ENCODE results near the gene SAFB. TPM values are rescaled to one million over a fixed set of nuclear protein-coding genes. Genes with fewer than 3 reads are reported as not detected.

Gene SAFB
- total RNA-seq, 1 donor from 2014 or later, result 65.1 TPM

DNA sequence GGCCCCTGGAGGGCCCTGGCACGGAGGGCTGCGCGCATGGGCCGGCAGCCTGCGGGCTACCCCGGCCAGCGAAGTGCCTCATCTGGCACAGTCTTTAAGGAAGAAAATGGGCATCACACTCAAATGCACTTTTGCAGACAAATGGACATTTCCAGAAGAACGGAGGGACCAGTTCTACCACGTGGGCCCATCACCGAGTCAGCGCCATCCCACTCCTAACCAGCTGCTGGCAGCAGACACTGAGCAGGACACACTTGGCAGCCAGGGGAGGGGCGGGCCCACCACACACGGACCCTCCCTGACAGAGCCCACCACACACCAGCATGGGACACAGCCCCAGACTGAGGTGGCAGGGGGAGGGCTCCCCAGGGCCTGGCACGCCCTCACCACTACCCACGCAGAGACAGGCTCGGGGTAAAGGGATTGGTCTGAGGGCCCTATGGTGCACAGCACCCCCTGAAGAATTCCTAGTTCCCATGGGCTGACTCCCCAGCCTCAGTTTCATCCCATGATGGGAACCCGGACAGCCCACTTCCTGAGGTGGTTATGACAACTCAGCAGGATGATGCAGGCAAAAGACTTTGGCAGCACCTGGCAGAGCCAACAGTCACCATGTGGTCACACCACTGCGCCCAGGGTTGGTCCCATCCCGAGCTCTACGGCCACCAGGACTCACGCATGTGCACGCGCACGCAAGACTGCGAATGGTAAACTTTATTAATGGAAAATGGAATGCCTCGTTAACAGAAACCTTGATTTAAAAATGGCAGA is 36.4 kb upstream of the SAFB start:
- H3K4me3 ChIP-seq (ENCODE audit: insufficient read depth, low read depth, low read length), result no peak overlapping the region
- peaks cover 8% of the 10 kb centered on the region for H3K4me1 Mint-ChIP-seq (ENCODE audit: low read depth, unreplicated experiment)
- no peak overlapping the region for H3K27ac ChIP-seq (ENCODE audit: low read depth, low read length)
- TF ChIP-seq, protein P1, sequence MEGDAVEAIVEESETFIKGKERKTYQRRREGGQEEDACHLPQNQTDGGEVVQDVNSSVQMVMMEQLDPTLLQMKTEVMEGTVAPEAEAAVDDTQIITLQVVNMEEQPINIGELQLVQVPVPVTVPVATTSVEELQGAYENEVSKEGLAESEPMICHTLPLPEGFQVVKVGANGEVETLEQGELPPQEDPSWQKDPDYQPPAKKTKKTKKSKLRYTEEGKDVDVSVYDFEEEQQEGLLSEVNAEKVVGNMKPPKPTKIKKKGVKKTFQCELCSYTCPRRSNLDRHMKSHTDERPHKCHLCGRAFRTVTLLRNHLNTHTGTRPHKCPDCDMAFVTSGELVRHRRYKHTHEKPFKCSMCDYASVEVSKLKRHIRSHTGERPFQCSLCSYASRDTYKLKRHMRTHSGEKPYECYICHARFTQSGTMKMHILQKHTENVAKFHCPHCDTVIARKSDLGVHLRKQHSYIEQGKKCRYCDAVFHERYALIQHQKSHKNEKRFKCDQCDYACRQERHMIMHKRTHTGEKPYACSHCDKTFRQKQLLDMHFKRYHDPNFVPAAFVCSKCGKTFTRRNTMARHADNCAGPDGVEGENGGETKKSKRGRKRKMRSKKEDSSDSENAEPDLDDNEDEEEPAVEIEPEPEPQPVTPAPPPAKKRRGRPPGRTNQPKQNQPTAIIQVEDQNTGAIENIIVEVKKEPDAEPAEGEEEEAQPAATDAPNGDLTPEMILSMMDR (IDR thresholded peaks at IDR 0.05; ENCODE audit: insufficient read depth, low read depth, low read length), result no peak
- TF ChIP-seq EZH2 (IDR thresholded peaks at IDR 0.05; ENCODE audit: insufficient read depth, low read length), result no peak
- FAIRE-seq (no peak), DNase-seq (ENCODE audit: low read depth) (no peak)
- H3K9me3 ChIP-seq (ENCODE audit: insufficient read depth, low read depth, low read length), result no peaks in the 10 kb centered on the region
- no peak overlapping the region for H2AFZ ChIP-seq (ENCODE audit: low read depth, low read length)
- peaks cover 11% of the 10 kb centered on the region for H3K36me3 ChIP-seq (ENCODE audit: insufficient read depth, low read length)
- peaks cover 64% of the 10 kb centered on the region for H4K20me1 ChIP-seq (ENCODE audit: insufficient read depth, low read length)
- H3K4me1 ChIP-seq (ENCODE audit: insufficient read depth, low read length), result peaks cover 32% of the 10 kb centered on the region
- H3K9me3 Mint-ChIP-seq (ENCODE audit: unreplicated experiment), result no peaks in the 10 kb centered on the region
- no peak overlapping the region for H3K9ac ChIP-seq (ENCODE audit: low read length)
- H3K4me3 Mint-ChIP-seq (ENCODE audit: unreplicated experiment), result no peak overlapping the region
- peaks cover 19% of the 10 kb centered on the region for H3K36me3 Mint-ChIP-seq (ENCODE audit: low read depth, unreplicated experiment)
- no peak overlapping the region for H3K27ac Mint-ChIP-seq (ENCODE audit: unreplicated experiment)
- H3K27me3 Mint-ChIP-seq (ENCODE audit: low read depth, unreplicated experiment), result no peaks in the 10 kb centered on the region
- no peaks in the 10 kb centered on the region for H3K79me2 ChIP-seq (ENCODE audit: insufficient read depth, low read length)
- peak overlapping the region; percentile 22 for H3K4me2 ChIP-seq (ENCODE audit: low read length)
- no peaks in the 10 kb centered on the region for H3K27me3 ChIP-seq (ENCODE audit: insufficient read depth, low read length)

GRCh38 chr19:5587071-5587455 is 35.8 kb upstream of the SAFB start:
- no peak overlapping the region for H3K9ac ChIP-seq (ENCODE audit: low read length)
- peaks cover 32% of the 10 kb centered on the region for H3K4me1 ChIP-seq (ENCODE audit: insufficient read depth, low read length)
- Mint-ChIP-seq H3K27me3 (ENCODE audit: low read depth, unreplicated experiment) (no peaks in the 10 kb centered on the region), H3K4me1 (ENCODE audit: low read depth, unreplicated experiment) (peaks cover 8% of the 10 kb centered on the region), H3K36me3 (ENCODE audit: low read depth, unreplicated experiment) (peaks cover 25% of the 10 kb centered on the region), H3K4me3 (ENCODE audit: unreplicated experiment) (no peak overlapping the region), H3K9me3 (ENCODE audit: unreplicated experiment) (no peaks in the 10 kb centered on the region), H3K27ac (ENCODE audit: unreplicated experiment) (no peak overlapping the region)
- peaks cover 64% of the 10 kb centered on the region for H4K20me1 ChIP-seq (ENCODE audit: insufficient read depth, low read length)
- FAIRE-seq (no peak), DNase-seq (ENCODE audit: low read depth) (no peak)
- no peaks in the 10 kb centered on the region for H3K27me3 ChIP-seq (ENCODE audit: insufficient read depth, low read length)
- H3K4me2 ChIP-seq (ENCODE audit: low read length), result no peak overlapping the region
- no peak overlapping the region for H3K4me3 ChIP-seq (ENCODE audit: insufficient read depth, low read depth, low read length)
- TF ChIP-seq, protein P1 (IDR thresholded peaks at IDR 0.05; ENCODE audit: insufficient read depth, low read depth, low read length), result no peak
- no peak for TF ChIP-seq EZH2 (IDR thresholded peaks at IDR 0.05; ENCODE audit: insufficient read depth, low read length)
- no peaks in the 10 kb centered on the region for H3K79me2 ChIP-seq (ENCODE audit: insufficient read depth, low read length)
- H3K27ac ChIP-seq (ENCODE audit: low read depth, low read length), result no peak overlapping the region
- peaks cover 11% of the 10 kb centered on the region for H3K36me3 ChIP-seq (ENCODE audit: insufficient read depth, low read length)
- no peaks in the 10 kb centered on the region for H3K9me3 ChIP-seq (ENCODE audit: insufficient read depth, low read depth, low read length)
- H2AFZ ChIP-seq (ENCODE audit: low read depth, low read length), result no peak overlapping the region

GRCh38 chr19:5587661-5588060 is 35.2 kb upstream of the SAFB start:
- Histone ChIP-seq H3K27ac (ENCODE audit: low read depth, low read length) (no peak overlapping the region), H2AFZ (ENCODE audit: low read depth, low read length) (no peak overlapping the region), H3K4me3 (ENCODE audit: insufficient read depth, low read depth, low read length) (no peak overlapping the region), H3K79me2 (ENCODE audit: insufficient read depth, low read length) (no peaks in the 10 kb centered on the region), H3K4me1 (ENCODE audit: insufficient read depth, low read length) (peaks cover 32% of the 10 kb centered on the region), H3K9me3 (ENCODE audit: insufficient read depth, low read depth, low read length) (no peaks in the 10 kb centered on the region), H3K27me3 (ENCODE audit: insufficient read depth, low read length) (no peaks in the 10 kb centered on the region), H4K20me1 (ENCODE audit: insufficient read depth, low read length) (peaks cover 68% of the 10 kb centered on the region), H3K36me3 (ENCODE audit: insufficient read depth, low read length) (peaks cover 17% of the 10 kb centered on the region), H3K9ac (ENCODE audit: low read length) (no peak overlapping the region), H3K4me2 (ENCODE audit: low read length) (no peak overlapping the region)
- no peak overlapping the region for H3K27ac Mint-ChIP-seq (ENCODE audit: unreplicated experiment)
- H3K4me3 Mint-ChIP-seq (ENCODE audit: unreplicated experiment), result no peak overlapping the region
- no peaks in the 10 kb centered on the region for H3K9me3 Mint-ChIP-seq (ENCODE audit: unreplicated experiment)
- FAIRE-seq (no peak), DNase-seq (ENCODE audit: low read depth) (no peak)
- no peaks in the 10 kb centered on the region for H3K27me3 Mint-ChIP-seq (ENCODE audit: low read depth, unreplicated experiment)
- peaks cover 25% of the 10 kb centered on the region for H3K36me3 Mint-ChIP-seq (ENCODE audit: low read depth, unreplicated experiment)
- TF ChIP-seq, protein P1 (IDR thresholded peaks at IDR 0.05; ENCODE audit: insufficient read depth, low read depth, low read length), result no peak
- TF ChIP-seq EZH2 (IDR thresholded peaks at IDR 0.05; ENCODE audit: insufficient read depth, low read length), result no peak
- peaks cover 8% of the 10 kb centered on the region for H3K4me1 Mint-ChIP-seq (ENCODE audit: low read depth, unreplicated experiment)

All from astrocyte (in vitro differentiated cells and primary cell).